ENCODE measurements around the gene MAS1. TPM values are rescaled to one million over a fixed set of nuclear protein-coding genes. Genes with fewer than 3 reads are reported as not detected.

Gene MAS1
- total RNA-seq, 4 donors from 2014 or later, result not detected

GRCh38 chr6:159899994-159900745 is 9.4 kb downstream of the MAS1 start:
- Histone ChIP-seq H3K36me3 (no peaks in the 10 kb centered on the region), H3K4me3 (no peak overlapping the region), H3K27me3 (peaks cover 13% of the 10 kb centered on the region), H3K9me3 (no peaks in the 10 kb centered on the region), H3K4me1 (no peaks in the 10 kb centered on the region), H3K27ac (no peak overlapping the region)
- DNase-seq (ENCODE audit: low spot score in 2 of 2), result no peak
- TF ChIP-seq EP300 (IDR thresholded peaks at IDR 0.05) (no peak), POLR2AphosphoS5 (IDR thresholded peaks at IDR 0.05) (no peak), POLR2A (IDR thresholded peaks at IDR 0.05) (no peak), CTCF (IDR thresholded peaks at IDR 0.05) (no peak)
- 75% methylated on average over 15 of the region's 15 CpGs for WGBS

- H3K27me3 ChIP-seq, result peaks cover 8% of the 10 kb centered on the region
These were observed 11.8 kb downstream of the MAS1 start for GRCh38 chr6:159902620-159903019.

GRCh38 chr6:159904497-159904911 is 13.7 kb downstream of the MAS1 start:
- no peak for DNase-seq (ENCODE audit: low spot score in 2 of 2)
- 90% methylated on average over 9 of the region's 9 CpGs for WGBS

More at GRCh38 chr6:159902620-159903019, 11.8 kb downstream of the MAS1 start:
- Histone ChIP-seq H3K36me3 (no peaks in the 10 kb centered on the region), H3K4me1 (no peaks in the 10 kb centered on the region), H3K9me3 (no peaks in the 10 kb centered on the region), H3K4me3 (no peak overlapping the region), H3K27ac (no peak overlapping the region)
- TF ChIP-seq POLR2AphosphoS5 (IDR thresholded peaks at IDR 0.05), result no peak
- TF ChIP-seq POLR2A (IDR thresholded peaks at IDR 0.05), result no peak
- TF ChIP-seq EP300 (IDR thresholded peaks at IDR 0.05), result no peak
- no peak for TF ChIP-seq CTCF (IDR thresholded peaks at IDR 0.05)
- 79% methylated on average over 9 of the region's 9 CpGs for WGBS
- no peak for DNase-seq (ENCODE audit: low spot score in 2 of 2)

GRCh38 chr6:159906400-159906799 is 15.6 kb downstream of the MAS1 start:
- Histone ChIP-seq H3K4me3 (no peak overlapping the region), H3K4me1 (no peaks in the 10 kb centered on the region), H3K27me3 (peaks cover 27% of the 10 kb centered on the region), H3K9me3 (no peaks in the 10 kb centered on the region), H3K36me3 (no peaks in the 10 kb centered on the region), H3K27ac (no peak overlapping the region)
- 64% methylated on average over 3 of the region's 3 CpGs for WGBS
- TF ChIP-seq POLR2A (IDR thresholded peaks at IDR 0.05) (no peak), EP300 (IDR thresholded peaks at IDR 0.05) (no peak), POLR2AphosphoS5 (IDR thresholded peaks at IDR 0.05) (no peak)
- no peak for DNase-seq (ENCODE audit: low spot score in 2 of 2)

More at GRCh38 chr6:159904497-159904911, 13.7 kb downstream of the MAS1 start:
- H3K27ac ChIP-seq, result no peak overlapping the region
- no peaks in the 10 kb centered on the region for H3K36me3 ChIP-seq
- no peak overlapping the region for H3K4me3 ChIP-seq
- TF ChIP-seq POLR2A (IDR thresholded peaks at IDR 0.05) (no peak), POLR2AphosphoS5 (IDR thresholded peaks at IDR 0.05) (no peak), CTCF (IDR thresholded peaks at IDR 0.05) (no peak), EP300 (IDR thresholded peaks at IDR 0.05) (no peak)
- no peaks in the 10 kb centered on the region for H3K4me1 ChIP-seq
- H3K27me3 ChIP-seq, result peaks cover 15% of the 10 kb centered on the region
- H3K9me3 ChIP-seq, result no peaks in the 10 kb centered on the region

DNA sequence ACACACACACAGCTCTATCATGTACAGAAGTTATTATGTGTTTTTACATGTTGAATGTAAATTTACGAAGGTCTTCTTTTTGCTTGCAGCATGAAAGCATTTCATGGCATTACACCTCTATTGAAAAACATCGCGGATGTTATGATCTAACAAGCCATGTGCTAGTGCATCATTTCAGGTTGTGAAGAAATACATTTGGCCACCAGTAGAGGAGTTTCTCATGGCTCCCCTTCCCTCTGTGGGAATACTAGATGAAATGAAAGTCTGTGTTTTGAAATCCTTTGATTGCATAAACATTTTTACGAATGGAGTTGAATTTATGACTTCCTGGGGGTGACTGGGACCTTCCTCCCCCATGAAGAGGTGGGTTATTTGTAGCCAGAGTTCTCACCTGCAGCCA is 17.7 kb downstream of the MAS1 start:
- H3K4me1 ChIP-seq, result no peaks in the 10 kb centered on the region
- no peak for DNase-seq (ENCODE audit: low spot score in 2 of 2)
- no peak overlapping the region for H3K4me3 ChIP-seq
- TF ChIP-seq EP300 (IDR thresholded peaks at IDR 0.05) (no peak), CTCF (IDR thresholded peaks at IDR 0.05) (no peak), POLR2AphosphoS5 (IDR thresholded peaks at IDR 0.05) (no peak), POLR2A (IDR thresholded peaks at IDR 0.05) (no peak)
- peaks cover 38% of the 10 kb centered on the region for H3K27me3 ChIP-seq
- no peak overlapping the region for H3K27ac ChIP-seq
- WGBS, result 54% methylated on average over 4 of the region's 4 CpGs
- H3K36me3 ChIP-seq, result no peaks in the 10 kb centered on the region
- H3K9me3 ChIP-seq, result no peaks in the 10 kb centered on the region
